Endothelial cell of umbilical vein (primary cell): ENCODE measurements around the gene DENND2C. TPM values are rescaled to one million over a fixed set of nuclear protein-coding genes. Genes with fewer than 3 reads are reported as not detected.

ENCODE experiments used
- BruUV-seq: library from RNA; stranded (reverse); fragments of 400-500 nt; replicated peaks from 2 replicates; lab custom pipeline; 2021; lab: Mats Ljungman, UMichigan
- CTCF ChIA-PET: fragments of 300-600, 350-600 bp; sonication (Branson Sonifier 250); formaldehyde crosslinking; loops from one replicate; lab custom pipeline; 2021; ENCODE audit warnings: antibody characterized with exemption, inconsistent platforms; lab: Charles Lee
- POLR2A ChIA-PET: fragments of 300-600, 350-600 bp; sonication (Branson Sonifier 250); formaldehyde crosslinking; loops from one replicate; lab custom pipeline; 2021; ENCODE audit warnings: antibody characterized with exemption, inconsistent platforms; lab: Charles Lee
- DNase-seq: peaks from one replicate; pipeline ENCODE4 v3.0.0-alpha.2; 2011; ENCODE audit warnings: low read depth, low spot score
- FAIRE-seq: peaks from 2 replicates; lab custom pipeline; 2011; peaks lifted over from hg19 to GRCh38; lab: Jason Lieb, UNC
- H2AFZ ChIP-seq: 2 replicates; pipeline ENCODE4 v1.6.0; 2012; ENCODE audit warnings: low read depth, low read length, control low read depth, inconsistent platforms
- H3K27ac ChIP-seq: 2 replicates; pipeline ENCODE4 v1.5.1; 2011; ENCODE audit warnings: low read depth, mild to moderate bottlenecking, control low read depth, low read length, moderate library complexity; ENCODE audit not compliant: insufficient read depth
- H3K27me3 ChIP-seq, 2 experiments: 2 replicates each; pipeline versions ENCODE4 v1.6.0 to v1.6.1; 2011; ENCODE audit warnings: low read length in 2 of 2, mixed read lengths in 1 of 2; ENCODE audit not compliant: control insufficient read depth in 2 of 2, insufficient read depth in 2 of 2
- H3K36me3 ChIP-seq, 2 experiments: 2 replicates in 1 of 2; 3 replicates in 1 of 2; pipeline ENCODE4 v1.5.1; 2011; ENCODE audit warnings: low read length in 2 of 2, mild to moderate bottlenecking in 1 of 2, moderate library complexity in 1 of 2; ENCODE audit not compliant: control insufficient read depth in 2 of 2, insufficient read depth in 2 of 2; ENCODE audit errors: extremely low read depth in 1 of 2
- H3K4me1 ChIP-seq: 3 replicates; pipeline ENCODE4 v1.5.1; 2011; ENCODE audit warnings: mild to moderate bottlenecking, low read length; ENCODE audit not compliant: control insufficient read depth, insufficient read depth; ENCODE audit errors: extremely low read depth
- H3K4me2 ChIP-seq: 2 replicates; pipeline ENCODE4 v1.6.1; 2011; ENCODE audit warnings: low read length, control low read depth, mixed read lengths; ENCODE audit not compliant: insufficient read depth
- H3K4me3 ChIP-seq, 3 experiments: fragments of 200-600 bp in 1 of 3; sonication (generic), shearing (Covaris generic) in 1 of 3; replicated peaks in 1 of 3; 2 replicates each; pipeline ENCODE4 v1.5.1; 2011 to 2016; ENCODE audit warnings: control low read depth in 3 of 3, low read length in 3 of 3, mild to moderate bottlenecking in 2 of 3, inconsistent platforms in 1 of 3, low read depth in 1 of 3, moderate library complexity in 1 of 3; ENCODE audit not compliant: insufficient read depth in 1 of 3
- H3K79me2 ChIP-seq: 2 replicates; pipeline ENCODE4 v1.6.0; 2012; ENCODE audit warnings: low read length, inconsistent platforms; ENCODE audit not compliant: control insufficient read depth, insufficient read depth
- H3K9ac ChIP-seq: replicated peaks from 2 replicates; pipeline ENCODE3; 2011; ENCODE audit warnings: low read length, control low read depth; ENCODE audit not compliant: insufficient read depth; ENCODE audit errors: extremely low read depth
- H3K9me1 ChIP-seq: replicated peaks from 3 replicates; pipeline ENCODE4 v1.6.0; 2011; ENCODE audit warnings: mild to moderate bottlenecking, low read length; ENCODE audit not compliant: control insufficient read depth, insufficient read depth; ENCODE audit errors: extremely low read depth
- H3K9me3 ChIP-seq: replicated peaks from 2 replicates; pipeline ENCODE4 v1.5.1; 2012; ENCODE audit warnings: low read length, inconsistent platforms; ENCODE audit not compliant: control insufficient read depth, insufficient read depth
- H4K20me1 ChIP-seq: replicated peaks from 2 replicates; pipeline ENCODE3; 2011; ENCODE audit warnings: mild to moderate bottlenecking, low read length; ENCODE audit not compliant: control insufficient read depth, insufficient read depth; ENCODE audit errors: extremely low read depth
- EZH2 ChIP-seq: IDR thresholded peaks from 2 replicates; pipeline ENCODE4 v1.6.1; 2012; ENCODE audit warnings: borderline replicate concordance, low read depth, mild to moderate bottlenecking, moderate library complexity, low read length, inconsistent platforms; ENCODE audit not compliant: severe bottlenecking
- FOS ChIP-seq: IDR thresholded peaks from 2 replicates; pipeline ENCODE4 v1.6.1; 2011; ENCODE audit warnings: mild to moderate bottlenecking, low read length, moderate library complexity, borderline replicate concordance; ENCODE audit not compliant: insufficient read depth
- GATA2 ChIP-seq: IDR thresholded peaks from 2 replicates; pipeline ENCODE4 v1.7.0; 2011; ENCODE audit warnings: low read depth, mild to moderate bottlenecking, moderate library complexity, mixed read lengths, low read length; ENCODE audit not compliant: insufficient read length, insufficient read depth
- JUN ChIP-seq: IDR thresholded peaks from 2 replicates; pipeline ENCODE4 v1.6.1; 2011; ENCODE audit warnings: borderline replicate concordance, low read depth; ENCODE audit not compliant: insufficient read length, insufficient read depth
- MYC ChIP-seq: IDR thresholded peaks from one replicate; pipeline ENCODE4 v1.6.1; 2011; ENCODE audit warnings: mild to moderate bottlenecking, low read depth, low read length
- POLR2A ChIP-seq: IDR thresholded peaks from 2 replicates; pipeline ENCODE4 v1.6.1; 2012; ENCODE audit warnings: low read depth, mild to moderate bottlenecking, control low read depth, low read length
- POLR2AphosphoS5 ChIP-seq: IDR thresholded peaks from 2 replicates; pipeline ENCODE4 v1.6.1; 2012; ENCODE audit warnings: low read depth, mild to moderate bottlenecking, control low read depth, low read length, moderate library complexity; ENCODE audit not compliant: insufficient read depth
- dilution Hi-C: fragments of 300-500 bp; cut with MboI; formaldehyde crosslinking; loops from one replicate; pipeline ENCODE4 v1.15.0; 2019; ENCODE audit warnings: low sequenced_read_pairs; ENCODE audit not compliant: extremely low pct_ligation_motif_present
- intact Hi-C: fragments of 100-400 bp; cut with micrococcal nuclease; formaldehyde crosslinking; loops from one replicate; pipeline ENCODE4 v1.10.0; 2022
- polyA plus RNA-seq, 4 experiments: library from polyadenylated mRNA; depleted of rRNA in 3 of 4; stranded (reverse) in 3 of 4; unstranded in 1 of 4; fragments of >200 nt; gene quantifications; 2 replicates each; pipeline versions ENCODE4 v1.2.1 to v1.2.3, GENCODE V29; 2011 to 2012; ENCODE audit warnings: missing spikeins in 1 of 4
- total RNA-seq: library from RNA; stranded (reverse); gene quantifications from 2 replicates; pipeline ENCODE4 v1.2.3, GENCODE V29; 2021
- TF ChIP-seq, protein P1 (sequence below), 2 donors: IDR thresholded peaks; 1 replicate in 1 of 2; 2 replicates in 1 of 2; pipeline ENCODE4 v1.5.1; 2011; ENCODE audit warnings: low read length in 2 of 2, mild to moderate bottlenecking in 2 of 2, moderate library complexity in 2 of 2, control low read depth in 1 of 2, inconsistent platforms in 1 of 2, low read depth in 1 of 2; ENCODE audit not compliant: insufficient read depth in 1 of 2; ENCODE audit errors: extremely low read depth in 1 of 2
- TF ChIP-seq, protein P2 (sequence below): IDR thresholded peaks from 2 replicates; pipeline ENCODE4 v1.6.1; 2011; ENCODE audit not compliant: insufficient read depth, insufficient read length

The DENND2C gene
- total and polyA plus RNA-seq, 2 donors (not counting 3 experiments of a cell fraction or from before 2014, with no cell fraction given), result 0.12 to 0.22 TPM

DNA sequence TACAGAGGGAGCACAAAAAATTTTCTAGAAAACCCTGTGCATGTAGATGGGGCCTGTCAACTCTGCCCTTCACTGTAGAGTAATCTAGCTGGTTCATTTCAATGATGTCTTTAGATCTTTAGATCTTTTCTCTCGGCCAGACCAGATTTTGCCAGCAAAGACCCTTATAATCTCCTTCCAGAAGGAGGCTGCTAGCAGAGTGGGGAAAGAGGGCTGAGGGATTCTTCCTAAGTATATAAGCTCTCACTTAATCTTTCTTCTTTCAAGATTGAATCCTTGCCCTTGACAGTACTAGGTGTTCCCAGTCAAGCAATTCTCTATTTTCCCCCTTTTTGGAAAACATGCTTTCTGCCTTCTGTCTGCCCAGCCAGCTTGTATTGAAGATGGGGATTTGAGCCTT, 122.8 kb downstream of the DENND2C start:
- Histone ChIP-seq H2AFZ (no peak overlapping the region), H3K27me3 (no peaks in the 10 kb centered on the region), H3K4me1 (no peaks in the 10 kb centered on the region), H3K79me2 (no peaks in the 10 kb centered on the region), H3K36me3 (no peaks in the 10 kb centered on the region), H3K27ac (no peak overlapping the region), H4K20me1 (no peaks in the 10 kb centered on the region), H3K9me1 (no peaks in the 10 kb centered on the region), H3K4me3 (no peak overlapping the region), H3K9ac (no peak overlapping the region), H3K9me3 (no peaks in the 10 kb centered on the region), H3K4me2 (no peak overlapping the region)
- ChIA-PET POLR2A (no interaction called here), CTCF (interaction anchor here (1.7 kb wide), 1 partner anchor 13 kb away, joined by 5 read pairs; no protein-coding TSS in a partner anchor)
- TF ChIP-seq, protein P1, sequence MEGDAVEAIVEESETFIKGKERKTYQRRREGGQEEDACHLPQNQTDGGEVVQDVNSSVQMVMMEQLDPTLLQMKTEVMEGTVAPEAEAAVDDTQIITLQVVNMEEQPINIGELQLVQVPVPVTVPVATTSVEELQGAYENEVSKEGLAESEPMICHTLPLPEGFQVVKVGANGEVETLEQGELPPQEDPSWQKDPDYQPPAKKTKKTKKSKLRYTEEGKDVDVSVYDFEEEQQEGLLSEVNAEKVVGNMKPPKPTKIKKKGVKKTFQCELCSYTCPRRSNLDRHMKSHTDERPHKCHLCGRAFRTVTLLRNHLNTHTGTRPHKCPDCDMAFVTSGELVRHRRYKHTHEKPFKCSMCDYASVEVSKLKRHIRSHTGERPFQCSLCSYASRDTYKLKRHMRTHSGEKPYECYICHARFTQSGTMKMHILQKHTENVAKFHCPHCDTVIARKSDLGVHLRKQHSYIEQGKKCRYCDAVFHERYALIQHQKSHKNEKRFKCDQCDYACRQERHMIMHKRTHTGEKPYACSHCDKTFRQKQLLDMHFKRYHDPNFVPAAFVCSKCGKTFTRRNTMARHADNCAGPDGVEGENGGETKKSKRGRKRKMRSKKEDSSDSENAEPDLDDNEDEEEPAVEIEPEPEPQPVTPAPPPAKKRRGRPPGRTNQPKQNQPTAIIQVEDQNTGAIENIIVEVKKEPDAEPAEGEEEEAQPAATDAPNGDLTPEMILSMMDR (IDR thresholded peaks at IDR 0.05; ENCODE audit: extremely low read depth in 1 of 2, insufficient read depth in 1 of 2, low read depth in 1 of 2, low read length in 2 of 2), result no peak
- no peak for TF ChIP-seq GATA2
- DNase-seq, result no peak
- no peak for FAIRE-seq
- intact Hi-C loops, result no loop called here
- dilution Hi-C loops, result no loop called here
- BruUV-seq, result no TSS peak

DNA sequence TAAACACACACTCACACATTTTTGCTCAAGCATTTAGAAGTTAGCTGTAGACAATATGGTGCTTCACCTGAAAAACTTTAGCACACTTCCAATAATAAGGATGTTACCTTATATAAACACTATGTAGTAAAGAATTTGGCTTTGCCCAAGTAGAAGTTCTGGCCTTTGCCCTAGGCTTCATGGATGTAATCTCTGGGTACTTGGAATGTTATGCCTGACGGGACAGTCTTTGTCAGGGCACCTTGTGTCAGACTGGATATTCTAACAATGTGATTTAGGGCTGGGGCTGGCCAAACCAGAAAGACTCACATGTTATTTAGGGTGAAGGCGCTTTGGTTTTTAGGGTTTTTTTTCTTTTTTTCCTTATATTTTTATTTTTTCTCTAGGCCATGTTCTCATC, 124.1 kb downstream of the DENND2C start:
- no peak overlapping the region for H3K4me2 ChIP-seq

More for the DNA sequence above, 124.1 kb downstream of the DENND2C start:
- ChIA-PET POLR2A (no interaction called here), CTCF (no interaction called here)
- Histone ChIP-seq H3K9ac (no peak overlapping the region), H2AFZ (no peak overlapping the region), H3K79me2 (no peaks in the 10 kb centered on the region), H3K27me3 (no peaks in the 10 kb centered on the region), H3K27ac (no peak overlapping the region), H3K4me1 (no peaks in the 10 kb centered on the region), H3K9me1 (no peaks in the 10 kb centered on the region), H4K20me1 (no peaks in the 10 kb centered on the region), H3K9me3 (no peaks in the 10 kb centered on the region), H3K4me3 (no peak overlapping the region), H3K36me3 (no peaks in the 10 kb centered on the region)
- intact Hi-C loops (no loop called here), dilution Hi-C loops (no loop called here)
- FAIRE-seq (no peak), DNase-seq (no peak)
- TF ChIP-seq POLR2AphosphoS5 (no peak), MYC (no peak), GATA2 (no peak), JUN (no peak), FOS (no peak), POLR2A (no peak), EZH2 (no peak)
- TF ChIP-seq, protein P2, sequence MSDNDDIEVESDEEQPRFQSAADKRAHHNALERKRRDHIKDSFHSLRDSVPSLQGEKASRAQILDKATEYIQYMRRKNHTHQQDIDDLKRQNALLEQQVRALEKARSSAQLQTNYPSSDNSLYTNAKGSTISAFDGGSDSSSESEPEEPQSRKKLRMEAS, result no peak
- TF ChIP-seq, protein P1 (IDR thresholded peaks at IDR 0.05; ENCODE audit: extremely low read depth in 1 of 2, insufficient read depth in 1 of 2, low read depth in 1 of 2, low read length in 2 of 2), result no peak
- BruUV-seq, result no TSS peak
